GM19035 (cell line): Measurements from ENCODE around the gene ANP32A.
"Not testable (repeated sequence)": the region's sequence is repeated elsewhere in the genome, so short reads cannot be mapped to it uniquely, and the experiment has no call there.

ENCODE experiments used
- ATAC-seq: cut with Tn5 transposase; IDR thresholded peaks from one replicate; pipeline ENCODE4 v1.9.1; 2021; ENCODE audit not compliant: unreplicated experiment

Gene ANP32A

GRCh38 chr15:68759982-68760579, 60.6 kb downstream of the ANP32A start:
- not testable (repeated sequence) for ATAC-seq

- no peak for ATAC-seq
Measured at GRCh38 chr15:68755731-68756130, 65.0 kb downstream of the ANP32A start.

- ATAC-seq: no peak
Measured at GRCh38 chr15:68751622-68752021, 69.1 kb downstream of the ANP32A start.

DNA sequence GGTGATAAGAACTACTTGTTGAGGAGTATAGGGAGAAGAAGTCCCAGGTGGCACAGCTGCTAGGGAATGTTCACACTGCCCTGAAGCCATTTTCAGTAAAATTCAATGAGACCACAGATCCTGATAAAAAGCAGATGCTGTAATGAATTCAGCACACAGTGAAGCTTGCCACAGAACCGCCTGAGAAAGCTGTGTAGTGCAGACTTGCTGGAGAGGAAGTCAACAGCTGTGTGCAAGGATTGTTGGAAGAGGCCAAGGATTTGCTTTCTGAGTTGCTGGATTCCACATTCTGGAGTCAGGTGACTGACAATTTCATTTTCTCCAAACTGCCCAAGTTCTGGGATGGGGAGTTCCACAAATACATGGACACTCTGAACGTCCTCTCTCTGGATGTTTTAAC, 70.9 kb downstream of the ANP32A start:
- ATAC-seq: no peak

DNA sequence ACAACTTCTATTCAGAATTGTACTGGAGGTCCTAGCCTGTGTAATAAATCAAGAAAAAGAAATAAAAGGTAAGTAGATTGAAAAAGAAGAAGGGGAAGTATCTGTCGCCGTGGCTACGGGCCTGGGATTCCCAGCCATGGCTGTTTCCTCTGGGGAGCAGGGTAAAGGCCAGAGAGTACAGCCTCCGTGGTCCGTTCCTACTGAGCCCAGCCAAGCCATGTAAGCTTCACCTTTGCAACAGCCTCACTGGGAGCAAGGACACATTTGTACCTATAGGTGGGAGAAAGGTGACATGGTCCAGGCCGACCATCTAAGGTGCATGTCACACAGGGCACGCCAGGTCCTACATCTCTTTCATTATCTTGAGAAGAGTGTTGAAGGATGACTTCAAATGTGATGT, 71.3 kb downstream of the ANP32A start:
- ATAC-seq: no peak

- ATAC-seq: no peak
Measured at GRCh38 chr15:68743256-68743655, 77.4 kb downstream of the ANP32A start.

DNA sequence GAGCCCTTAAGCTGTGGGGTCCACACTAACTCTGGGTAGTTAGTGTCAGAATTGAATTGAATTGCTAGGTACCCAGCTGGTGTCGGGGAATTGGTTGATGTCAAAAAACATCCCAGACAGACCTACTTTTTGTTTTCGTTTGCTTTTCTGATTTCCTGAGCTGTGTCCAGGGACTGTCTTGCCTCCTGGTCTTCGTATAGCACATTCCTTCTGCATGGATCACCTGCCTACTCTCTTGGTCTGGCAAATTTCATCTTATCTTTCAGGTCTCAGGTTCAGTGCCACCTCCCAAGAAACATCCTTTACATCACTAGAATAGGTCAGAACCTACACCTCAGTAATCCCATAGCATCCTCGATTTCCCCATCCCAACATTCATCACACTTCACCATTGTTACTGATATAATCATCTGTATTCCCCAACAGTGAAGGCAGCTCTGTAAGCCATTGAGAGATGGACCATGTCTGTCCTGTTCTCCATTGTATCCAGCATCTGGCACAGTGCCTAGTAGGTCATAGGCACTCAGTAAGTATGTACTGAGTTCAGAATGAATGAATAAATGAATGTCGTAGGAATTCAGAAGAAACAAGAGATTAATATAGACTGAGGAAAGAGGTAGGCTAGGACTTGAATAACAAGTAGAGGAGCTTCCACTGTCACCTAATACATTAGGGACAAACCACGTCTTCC, 81.2 kb downstream of the ANP32A start:
- ATAC-seq: no peak

DNA sequence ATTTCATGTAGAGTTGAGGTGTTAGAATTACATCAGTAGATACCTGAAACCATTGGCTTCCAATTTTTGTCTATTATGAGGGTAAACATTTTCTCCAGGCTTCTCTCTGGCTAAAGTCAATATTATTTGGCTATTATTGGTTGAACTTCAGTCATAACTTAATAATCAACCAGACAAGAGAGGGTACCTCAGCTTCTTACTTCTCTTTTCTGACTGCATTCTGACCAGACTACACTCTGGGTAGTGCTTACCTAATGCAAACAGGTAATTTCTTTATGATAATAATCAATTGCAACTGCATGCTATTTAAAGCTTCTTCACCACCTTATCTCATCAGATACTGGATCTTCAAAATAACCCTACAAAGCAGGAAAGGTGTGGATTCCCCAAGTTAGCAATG, 85.1 kb downstream of the ANP32A start:
- no peak for ATAC-seq

GRCh38 chr15:68734881-68735280, 85.8 kb downstream of the ANP32A start:
- no peak for ATAC-seq

DNA sequence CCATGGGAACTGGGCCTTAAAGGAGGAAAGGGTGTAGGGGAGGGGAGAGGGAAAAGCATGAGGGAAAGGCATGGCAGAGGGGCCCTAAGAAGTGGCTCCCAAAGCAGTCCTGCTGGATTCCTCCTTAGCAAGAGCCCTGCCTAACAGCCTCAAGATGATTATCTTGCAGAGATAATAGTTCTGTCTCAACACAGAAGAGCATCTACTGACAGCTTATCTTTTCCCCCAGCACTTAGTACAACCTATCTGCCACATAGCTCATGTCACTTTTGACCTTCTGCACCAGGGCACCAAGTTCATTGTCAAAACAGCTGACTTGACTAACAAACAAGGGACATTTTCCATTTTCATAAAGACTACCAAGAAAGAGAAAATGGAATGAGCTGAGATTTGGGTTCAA, 86.3 kb downstream of the ANP32A start:
- ATAC-seq: no peak

DNA sequence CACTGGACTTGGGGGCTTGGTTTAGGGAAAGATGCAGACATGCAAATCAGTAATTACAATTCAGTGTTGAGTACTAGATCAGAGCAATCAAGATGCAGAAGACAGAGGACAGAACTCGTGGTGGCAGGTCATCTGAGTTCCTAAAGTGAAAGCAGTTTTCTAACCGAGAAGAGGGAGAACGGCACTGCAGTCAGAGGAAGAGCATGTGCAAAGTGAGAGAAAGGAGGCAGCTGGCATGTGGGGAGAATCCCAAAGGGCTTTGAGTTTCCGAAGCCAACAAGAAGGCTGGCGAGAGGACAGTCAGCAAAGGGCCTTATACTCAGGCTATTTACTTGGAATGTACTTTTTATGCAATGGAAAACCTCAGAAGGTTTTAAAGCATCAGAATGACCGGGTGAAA, 87.0 kb downstream of the ANP32A start:
- no peak for ATAC-seq

- no peak for ATAC-seq
Measured at GRCh38 chr15:68732451-68732850, 88.2 kb downstream of the ANP32A start.

GRCh38 chr15:68730976-68731897, 89.5 kb downstream of the ANP32A start:
- ATAC-seq: no peak

DNA sequence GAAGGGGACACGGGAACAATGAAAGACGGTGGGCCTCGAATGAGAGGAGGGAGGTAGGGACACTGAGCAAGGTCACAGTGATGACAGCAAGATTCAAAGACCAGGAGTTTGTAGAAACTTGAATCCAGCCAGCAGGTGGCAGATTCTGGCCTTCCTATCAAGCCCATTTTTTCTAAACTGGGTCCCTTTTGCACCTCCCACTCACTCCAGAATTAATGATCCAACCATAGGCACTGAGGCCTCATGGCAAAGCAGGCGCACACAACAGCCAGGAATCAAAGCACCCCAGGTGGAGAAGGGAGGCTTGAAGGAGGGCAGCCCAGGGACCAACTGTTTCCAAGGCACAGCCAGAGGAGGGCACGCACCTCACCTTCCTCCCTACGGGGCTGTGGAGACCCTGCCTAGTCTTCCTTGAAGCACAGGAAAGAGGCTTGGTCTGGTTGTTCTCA, 90.2 kb downstream of the ANP32A start:
- no peak for ATAC-seq

- no peak for ATAC-seq
Measured at GRCh38 chr15:68729789-68730411, 90.8 kb downstream of the ANP32A start.
